IMR-90 (cell line): Measurements from ENCODE around the gene DYNLT2B. TPM values are rescaled to one million over a fixed set of nuclear protein-coding genes. Genes with fewer than 3 reads are reported as not detected.

Experiments used
- ATAC-seq: fragments of 200-7000 bp; cut with Tn5 transposase; 2 replicates; pipeline ENCODE4 v1.9.1; 2020; ENCODE audit warnings: low read depth, mild to moderate bottlenecking, moderate library complexity
- BruUV-seq: library from RNA; stranded (reverse); fragments of 400-500 nt; replicated peaks from 2 replicates; lab custom pipeline; 2021; lab: Mats Ljungman, UMichigan
- CTCF ChIA-PET: fragments of 300-600 bp; formaldehyde crosslinking; extraction: SDS; loops from one replicate; lab custom pipeline; 2021; ENCODE audit warnings: antibody characterized with exemption; lab: Yijun Ruan, JAX
- POLR2A ChIA-PET: fragments of 300-600 bp; sonication (Branson Sonifier 250); formaldehyde crosslinking; loops from one replicate; lab custom pipeline; 2022; ENCODE audit warnings: antibody characterized with exemption; ENCODE audit not compliant: unreplicated experiment; lab: Charles Lee
- DNase-seq: peaks from one replicate; pipeline ENCODE4 v3.0.0; 2013
- H2AFZ ChIP-seq: replicated peaks from 2 replicates; pipeline ENCODE3; 2013; ENCODE audit warnings: low read length, mild to moderate bottlenecking; ENCODE audit not compliant: poor library complexity
- H2AK5ac ChIP-seq: 2 replicates; pipeline ENCODE4 v1.6.1; 2013; ENCODE audit warnings: low read depth, low read length, inconsistent platforms
- H2AK9ac ChIP-seq: replicated peaks from 2 replicates; pipeline ENCODE3; 2013; ENCODE audit warnings: mild to moderate bottlenecking, low read depth, low read length, moderate library complexity; ENCODE audit not compliant: poor library complexity
- H2BK120ac ChIP-seq: 2 replicates; pipeline ENCODE4 v1.6.1; 2013; ENCODE audit warnings: low read depth, low read length, inconsistent platforms
- H2BK15ac ChIP-seq: 3 replicates; pipeline ENCODE4 v1.6.1; 2013; ENCODE audit warnings: low read depth, low read length, inconsistent platforms
- H2BK20ac ChIP-seq: 2 replicates; pipeline ENCODE4 v1.6.1; 2013; ENCODE audit warnings: low read depth, mild to moderate bottlenecking, inconsistent platforms, low read length, moderate library complexity
- H2BK5ac ChIP-seq: 2 replicates; pipeline ENCODE4 v1.6.1; 2013; ENCODE audit warnings: mild to moderate bottlenecking, low read depth, low read length, inconsistent platforms; ENCODE audit not compliant: poor library complexity, severe bottlenecking
- H3K14ac ChIP-seq: replicated peaks from 2 replicates; pipeline ENCODE4 v1.6.1; 2013; ENCODE audit warnings: low read depth, low read length, inconsistent platforms
- H3K18ac ChIP-seq: 2 replicates; pipeline ENCODE4 v1.6.1; 2013; ENCODE audit warnings: low read depth, low read length, control low read depth
- H3K23ac ChIP-seq: 2 replicates; pipeline ENCODE4 v1.6.1; 2013; ENCODE audit warnings: low read depth, low read length, inconsistent platforms
- H3K27ac ChIP-seq: 2 replicates; pipeline ENCODE4 v1.5.1; 2013; ENCODE audit warnings: mild to moderate bottlenecking, control low read depth, low read length; ENCODE audit not compliant: insufficient read depth
- H3K27me3 ChIP-seq: 2 replicates; pipeline ENCODE4 v1.6.1; 2013; ENCODE audit warnings: low read length; ENCODE audit not compliant: control insufficient read depth, insufficient read depth
- H3K36me3 ChIP-seq: 2 replicates; pipeline ENCODE4 v1.6.1; 2013; ENCODE audit warnings: low read length, mixed read lengths; ENCODE audit not compliant: control insufficient read depth, insufficient read depth
- H3K4ac ChIP-seq: 2 replicates; pipeline ENCODE4 v1.6.1; 2013; ENCODE audit warnings: low read depth, low read length, inconsistent platforms
- H3K4me1 ChIP-seq: 2 replicates; pipeline ENCODE4 v1.6.1; 2013; ENCODE audit warnings: low read length, mixed read lengths; ENCODE audit not compliant: control insufficient read depth, insufficient read depth
- H3K4me2 ChIP-seq: 2 replicates; pipeline ENCODE4 v1.6.1; 2013; ENCODE audit warnings: low read depth, mild to moderate bottlenecking, control low read depth, low read length, moderate library complexity
- H3K4me3 ChIP-seq: 2 replicates; pipeline ENCODE4 v1.5.1; 2013; ENCODE audit warnings: low read depth, mild to moderate bottlenecking, control low read depth, low read length, moderate library complexity; ENCODE audit not compliant: insufficient read depth
- H3K56ac ChIP-seq: 2 replicates; pipeline ENCODE4 v1.6.1; 2013; ENCODE audit warnings: low read length, inconsistent platforms; ENCODE audit not compliant: insufficient read depth; ENCODE audit errors: extremely low read depth
- H3K79me1 ChIP-seq, 2 experiments: 2 replicates each; pipeline ENCODE4 v1.6.1; 2013; ENCODE audit warnings: low read length in 2 of 2, inconsistent platforms in 1 of 2, low read depth in 1 of 2
- H3K9ac ChIP-seq: 2 replicates; pipeline ENCODE4 v1.6.1; 2013; ENCODE audit warnings: low read depth, low read length, control low read depth
- H3K9me1 ChIP-seq: 2 replicates; pipeline ENCODE4 v1.6.1; 2013; ENCODE audit warnings: low read length, inconsistent platforms; ENCODE audit not compliant: insufficient read depth
- H3K9me3 ChIP-seq: 2 replicates; pipeline ENCODE4 v1.6.1; 2013; ENCODE audit warnings: low read length; ENCODE audit not compliant: control insufficient read depth, insufficient read depth
- H4K20me1 ChIP-seq: 2 replicates; pipeline ENCODE4 v1.6.1; 2013; ENCODE audit warnings: low read length, inconsistent platforms; ENCODE audit not compliant: insufficient read depth
- H4K5ac ChIP-seq: 2 replicates; pipeline ENCODE4 v1.6.1; 2013; ENCODE audit warnings: mild to moderate bottlenecking, low read depth, low read length, control low read depth
- H4K8ac ChIP-seq, 2 experiments: 2 replicates each; pipeline ENCODE4 v1.6.1; 2013; ENCODE audit warnings: low read depth in 2 of 2, low read length in 2 of 2, control low read depth in 1 of 2, inconsistent platforms in 1 of 2
- H4K91ac ChIP-seq: 2 replicates; pipeline ENCODE4 v1.6.1; 2013; ENCODE audit warnings: low read depth, low read length, inconsistent platforms; ENCODE audit not compliant: insufficient read depth
- BHLHE40 ChIP-seq: fragments of 150-350 bp; IDR thresholded peaks from 2 replicates; pipeline ENCODE4 v1.6.1; 2016; ENCODE audit warnings: mild to moderate bottlenecking, low read depth, low read length
- CEBPB ChIP-seq: IDR thresholded peaks from 2 replicates; pipeline ENCODE4 v1.6.1; 2012; ENCODE audit warnings: low read depth, low read length, improper control_type of control experiment
- CHD1 ChIP-seq: IDR thresholded peaks from 2 replicates; pipeline ENCODE4 v1.6.1; 2012; ENCODE audit warnings: low read depth, low read length, improper control_type of control experiment
- ELK1 ChIP-seq: fragments of 150-350 bp; IDR thresholded peaks from 2 replicates; pipeline ENCODE4 v1.6.1; 2016; ENCODE audit warnings: low read depth, mild to moderate bottlenecking, low read length, moderate library complexity, borderline replicate concordance
- FOS ChIP-seq: fragments of 150-350 bp; IDR thresholded peaks from 2 replicates; pipeline ENCODE4 v1.6.1; 2016; ENCODE audit warnings: low read depth, low read length
- MAFK ChIP-seq: IDR thresholded peaks from 2 replicates; pipeline ENCODE4 v1.6.1; 2012; ENCODE audit warnings: low read depth, low read length, improper control_type of control experiment
- MAZ ChIP-seq: IDR thresholded peaks from 2 replicates; pipeline ENCODE4 v1.6.1; 2012; ENCODE audit warnings: low read depth, mild to moderate bottlenecking, low read length, improper control_type of control experiment, moderate library complexity, borderline replicate concordance
- MXI1 ChIP-seq: IDR thresholded peaks from 2 replicates; pipeline ENCODE4 v1.6.1; 2012; ENCODE audit warnings: low read depth, mild to moderate bottlenecking, low read length, moderate library complexity, borderline replicate concordance
- POLR2A ChIP-seq: IDR thresholded peaks from 2 replicates; pipeline ENCODE4 v1.6.1; 2012; ENCODE audit warnings: mild to moderate bottlenecking, low read depth, low read length
- RAD21 ChIP-seq: IDR thresholded peaks from 2 replicates; pipeline ENCODE4 v1.6.1; 2012; ENCODE audit warnings: low read length, improper control_type of control experiment
- RCOR1 ChIP-seq: IDR thresholded peaks from 2 replicates; pipeline ENCODE4 v1.6.1; 2012; ENCODE audit warnings: mild to moderate bottlenecking, low read length, improper control_type of control experiment; ENCODE audit not compliant: insufficient replicate concordance
- RFX5 ChIP-seq: IDR thresholded peaks from 2 replicates; pipeline ENCODE4 v1.8.0; 2012; ENCODE audit warnings: low read depth, mild to moderate bottlenecking, low read length, moderate library complexity
- SMC3 ChIP-seq: fragments of 150-350 bp; IDR thresholded peaks from 2 replicates; pipeline ENCODE4 v1.6.1; 2016; ENCODE audit warnings: low read depth, mild to moderate bottlenecking, antibody characterized with exemption, low read length, moderate library complexity
- WGBS, 2 experiments: methylation state at CpG; one replicate each; pipeline versions ENCODE4 v1.1.5 to v1.1.7; 2013; ENCODE audit warnings: missing lambda C conversion rate in 2 of 2; ENCODE audit not compliant: insufficient read length in 1 of 2; ENCODE audit errors: extremely low coverage in 2 of 2; 5-methylcytosine and 5-hydroxymethylcytosine counted together
- dilution Hi-C: fragments of 300-500 bp; cut with HindIII; formaldehyde crosslinking; loops from one replicate; pipeline ENCODE4 v1.14.3; 2018; ENCODE audit warnings: low sequenced_read_pairs; ENCODE audit not compliant: unreplicated experiment
- in situ Hi-C: fragments of 300-500 bp; cut with MboI; formaldehyde crosslinking; loops from 3 replicates; pipeline ENCODE4 v1.14.3; 2019; ENCODE audit warnings: low sequenced_read_pairs, inconsistent platforms, mixed read lengths
- intact Hi-C: fragments of 100-400 bp; cut with micrococcal nuclease; formaldehyde crosslinking; loops from 2 replicates; pipeline ENCODE4 v1.10.0; 2022
- polyA plus RNA-seq, 3 experiments: library from polyadenylated mRNA; depleted of rRNA; stranded (reverse); fragments of >200 nt; gene quantifications; 2 replicates each; pipeline ENCODE4 v1.2.3, GENCODE V29; 2012; ENCODE audit warnings: low replicate concordance in 1 of 3
- total RNA-seq: library from RNA; depleted of rRNA; stranded (reverse); fragments of >200 nt; gene quantifications from 2 replicates; pipeline ENCODE4 v1.2.3, GENCODE V29; 2012

DYNLT2B gene
- total and polyA plus RNA-seq, 2 of the 4 experiments (the other 2 are of a cell fraction), result 2.2 to 6.0 TPM

DNA sequence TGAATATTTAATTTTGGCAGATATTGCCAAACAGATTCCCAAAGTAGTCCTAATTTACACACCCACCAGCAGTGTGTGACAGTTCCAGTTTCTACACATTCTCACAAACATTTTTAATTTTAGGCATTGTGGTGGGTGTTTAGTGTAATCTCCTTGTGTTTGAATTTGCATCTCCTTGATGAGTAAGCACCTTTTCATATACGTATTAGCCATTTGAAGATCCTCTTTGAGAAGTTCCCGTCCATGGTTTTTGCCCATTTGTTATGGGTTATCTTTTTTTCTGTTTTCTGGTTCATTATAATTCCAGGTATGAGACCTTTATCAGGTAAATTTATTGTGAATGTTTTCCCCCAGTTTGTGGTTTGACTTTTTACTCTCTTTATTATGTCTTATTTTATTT, 22.4 kb upstream of the DYNLT2B start:
- Histone ChIP-seq H3K56ac (no peak overlapping the region), H2BK5ac (no peak overlapping the region), H3K4me3 (no peak overlapping the region), H3K18ac (no peak overlapping the region), H3K23ac (no peak overlapping the region), H4K20me1 (no peaks in the 10 kb centered on the region), H3K4me2 (no peak overlapping the region), H4K91ac (no peak overlapping the region), H2AK5ac (no peak overlapping the region; the same call in 1 of the 2 replicates), H3K9me1 (peaks cover 3% of the 10 kb centered on the region), H3K79me1 (no peaks in the 10 kb centered on the region), H2AFZ (no peak overlapping the region), H3K9me3 (no peaks in the 10 kb centered on the region), H3K27ac (no peak overlapping the region), H3K4ac (no peak overlapping the region), H2BK120ac (no peak overlapping the region), H2AK9ac (no peak overlapping the region), H4K5ac (no peak overlapping the region), H3K27me3 (no peaks in the 10 kb centered on the region), H3K9ac (no peak overlapping the region), H3K36me3 (no peaks in the 10 kb centered on the region), H2BK15ac (no peak overlapping the region), H4K8ac (no peak overlapping the region), H3K14ac (no peak overlapping the region), H2BK20ac (peak overlapping the region; percentile 82; the same call in 1 of the 2 replicates), H3K4me1 (no peaks in the 10 kb centered on the region)
- ChIA-PET CTCF (no interaction called here), POLR2A (interaction anchor here (1.0 kb wide), 1 partner anchor 20 kb away, joined by 6 read pairs; no protein-coding TSS in a partner anchor)
- dilution Hi-C loops (no loop called here), intact Hi-C loops (no loop called here), in situ Hi-C loops (no loop called here)
- DNase-seq, result no peak
- no TSS peak for BruUV-seq
- ATAC-seq, result no peak
- no peak for TF ChIP-seq ELK1
- TF ChIP-seq SMC3, result no peak
- TF ChIP-seq POLR2A, result no peak
- TF ChIP-seq RFX5, result no peak
- no peak for TF ChIP-seq BHLHE40
- TF ChIP-seq CEBPB, result no peak
- no peak for TF ChIP-seq MAFK
- no peak for TF ChIP-seq RCOR1
- no peak for TF ChIP-seq RAD21
- no peak for TF ChIP-seq CHD1
- no peak for TF ChIP-seq MXI1
- no peak for TF ChIP-seq MAZ
- TF ChIP-seq FOS, result no peak
- no CpG with 5 or more reads among the region's 2 CpGs for WGBS, 2 experiments
